ENCODE results near the gene CD300E.
"Not testable (repeated sequence)": the region's sequence is repeated elsewhere in the genome, so short reads cannot be mapped to it uniquely, and the experiment has no call there.

CD300E gene

GRCh38 chr17:74623693-74624093, at the start of gene CD300E:
TSS of gene CD300E (minus strand) at chr17:74623738. CDS start at chr17:74623621, 117 bp downstream.
- no peak for DNase-seq (ENCODE audit: low read depth, low spot score)

GRCh38 chr17:74671031-74671771, 47.7 kb upstream of the CD300E start:
- DNase-seq (ENCODE audit: low read depth, low spot score), result peak; percentile 19

GRCh38 chr17:74670329-74670728, 46.8 kb upstream of the CD300E start:
- no peak for DNase-seq (ENCODE audit: low read depth, low spot score)

GRCh38 chr17:74663561-74663960, 40.0 kb upstream of the CD300E start:
- no peak for DNase-seq (ENCODE audit: low read depth, low spot score)

- DNase-seq (ENCODE audit: low read depth, low spot score), result no peak
Measured at GRCh38 chr17:74659889-74660288, 36.4 kb upstream of the CD300E start.

- no peak for DNase-seq (ENCODE audit: low read depth, low spot score)
Measured at GRCh38 chr17:74658620-74659019, 35.1 kb upstream of the CD300E start.

- no peak for DNase-seq (ENCODE audit: low read depth, low spot score)
Measured at GRCh38 chr17:74654742-74655141, 31.2 kb upstream of the CD300E start.

GRCh38 chr17:74652020-74652419, 28.5 kb upstream of the CD300E start:
- no peak for DNase-seq (ENCODE audit: low read depth, low spot score)

GRCh38 chr17:74649909-74650308, 26.4 kb upstream of the CD300E start:
- no peak for DNase-seq (ENCODE audit: low read depth, low spot score)

GRCh38 chr17:74647871-74648672, 24.5 kb upstream of the CD300E start:
- no peak for DNase-seq (ENCODE audit: low read depth, low spot score)

GRCh38 chr17:74646231-74646630, 22.7 kb upstream of the CD300E start:
- DNase-seq (ENCODE audit: low read depth, low spot score), result no peak

GRCh38 chr17:74645010-74645409, 21.5 kb upstream of the CD300E start:
- no peak for DNase-seq (ENCODE audit: low read depth, low spot score)

- DNase-seq (ENCODE audit: low read depth, low spot score), result no peak
Measured at GRCh38 chr17:74644419-74644818, 20.9 kb upstream of the CD300E start.

- DNase-seq (ENCODE audit: low read depth, low spot score), result no peak
Measured at GRCh38 chr17:74643826-74644225, 20.3 kb upstream of the CD300E start.

GRCh38 chr17:74642995-74643394, 19.5 kb upstream of the CD300E start:
- DNase-seq (ENCODE audit: low read depth, low spot score), result no peak

GRCh38 chr17:74642556-74642955, 19.0 kb upstream of the CD300E start:
- DNase-seq (ENCODE audit: low read depth, low spot score), result no peak

- DNase-seq (ENCODE audit: low read depth, low spot score), result no peak
Measured at GRCh38 chr17:74641958-74642298, 18.4 kb upstream of the CD300E start.

- no peak for DNase-seq (ENCODE audit: low read depth, low spot score)
Measured at GRCh38 chr17:74641224-74641957, 17.9 kb upstream of the CD300E start.

- no peak for DNase-seq (ENCODE audit: low read depth, low spot score)
Measured at GRCh38 chr17:74639704-74640151, 16.2 kb upstream of the CD300E start.

GRCh38 chr17:74637926-74638325, 14.4 kb upstream of the CD300E start:
- no peak for DNase-seq (ENCODE audit: low read depth, low spot score)

- no peak for DNase-seq (ENCODE audit: low read depth, low spot score)
Measured at GRCh38 chr17:74637265-74637664, 13.7 kb upstream of the CD300E start.

- DNase-seq (ENCODE audit: low read depth, low spot score), result not testable (repeated sequence)
Measured at GRCh38 chr17:74636541-74637085, 13.1 kb upstream of the CD300E start.

Measured in activated CD4-positive, CD25-positive, alpha-beta regulatory T cell treated with anti-CD3 and anti-CD28 coated beads, Interleukin-2, amount 50 U/mL, for 16 hours (primary cell).